Neural progenitor cell (in vitro differentiated cells): Measurements from ENCODE around the gene RCAN1. TPM values are rescaled to one million over a fixed set of nuclear protein-coding genes. Genes with fewer than 3 reads are reported as not detected.
"Not testable (repeated sequence)": the region's sequence is repeated elsewhere in the genome, so short reads cannot be mapped to it uniquely, and the experiment has no call there.

ENCODE experiments used
- DNase-seq: peaks from one replicate; pipeline ENCODE4 v3.0.0-alpha.2; 2016; ENCODE audit warnings: low spot score
- H2AFZ ChIP-seq: fragments of 200-600 bp; sonication (generic); replicated peaks from 2 replicates; pipeline ENCODE4 v1.6.1; 2016; ENCODE audit warnings: antibody characterized with exemption
- H3F3A ChIP-seq: fragments of 200-600 bp; sonication (generic); 2 replicates; pipeline ENCODE4 v1.6.1; 2016; ENCODE audit warnings: antibody characterized with exemption, low read depth
- H3K27ac ChIP-seq: fragments of 200-600 bp; sonication (generic); 2 replicates; pipeline ENCODE4 v1.5.1; 2016; ENCODE audit warnings: mild to moderate bottlenecking
- H3K27me3 ChIP-seq: fragments of 200-600 bp; sonication (generic); 2 replicates; pipeline ENCODE4 v1.6.1; 2016; ENCODE audit warnings: mild to moderate bottlenecking, moderate library complexity
- H3K36me3 ChIP-seq: fragments of 200-600 bp; sonication (generic); 2 replicates; pipeline ENCODE4 v1.5.1; 2016
- H3K4me1 ChIP-seq: fragments of 200-600 bp; sonication (generic); 2 replicates; pipeline ENCODE4 v1.6.1; 2016; ENCODE audit warnings: mixed run types
- H3K4me2 ChIP-seq: fragments of 200-600 bp; sonication (generic); 2 replicates; pipeline ENCODE4 v1.6.1; 2016
- H3K4me3 ChIP-seq: fragments of 200-600 bp; sonication (generic); 2 replicates; pipeline ENCODE4 v1.5.1; 2016
- H3K79me2 ChIP-seq: fragments of 200-600 bp; sonication (generic); 2 replicates; pipeline ENCODE4 v1.6.1; 2016; ENCODE audit warnings: low read depth
- H3K9ac ChIP-seq: fragments of 200-600 bp; sonication (generic); 2 replicates; pipeline ENCODE4 v1.6.1; 2016
- H3K9me3 ChIP-seq: fragments of 200-600 bp; sonication (generic); 2 replicates; pipeline ENCODE4 v1.5.1; 2016; ENCODE audit warnings: low read depth
- H4K20me1 ChIP-seq: fragments of 200-600 bp; sonication (generic); 2 replicates; pipeline ENCODE4 v1.6.1; 2016; ENCODE audit warnings: low read depth
- H3K27ac Mint-ChIP-seq: 3 replicates; pipeline ENCODE4 v1.8.0; 2021; ENCODE audit warnings: mixed read lengths
- H3K27me3 Mint-ChIP-seq: 2 replicates; pipeline ENCODE4 v1.8.0; 2022; ENCODE audit warnings: low read depth, mild to moderate bottlenecking, inconsistent platforms, moderate library complexity, mixed read lengths; ENCODE audit not compliant: insufficient read depth
- H3K36me3 Mint-ChIP-seq: 3 replicates; pipeline ENCODE4 v1.8.0; 2021; ENCODE audit warnings: mixed read lengths
- H3K4me1 Mint-ChIP-seq: 3 replicates; pipeline ENCODE4 v1.8.0; 2021; ENCODE audit warnings: mixed read lengths
- H3K4me3 Mint-ChIP-seq: 3 replicates; pipeline ENCODE4 v1.8.0; 2021; ENCODE audit warnings: mild to moderate bottlenecking, moderate library complexity, mixed read lengths
- H3K9me3 Mint-ChIP-seq: 3 replicates; pipeline ENCODE4 v1.8.0; 2020; ENCODE audit warnings: mixed read lengths
- CTCF ChIP-seq: fragments of 200-600 bp; sonication (generic); IDR thresholded peaks from 2 replicates; pipeline ENCODE4 v1.5.1; 2017; ENCODE audit warnings: antibody characterized with exemption, mild to moderate bottlenecking
- EZH2 ChIP-seq: fragments of 200-600 bp; sonication (generic); IDR thresholded peaks from 2 replicates; pipeline ENCODE4 v1.6.1; 2017; ENCODE audit warnings: antibody characterized with exemption, mild to moderate bottlenecking, moderate library complexity
- EZH2phosphoT487 ChIP-seq: fragments of 200-600 bp; sonication (generic); IDR thresholded peaks from 2 replicates; pipeline ENCODE4 v1.6.1; 2017; ENCODE audit warnings: antibody characterized with exemption
- total RNA-seq: library from RNA; depleted of rRNA; stranded (reverse); fragments of >200 nt; gene quantifications from 2 replicates; pipeline ENCODE4 v1.2.3, GENCODE V29; 2015; ENCODE audit warnings: low replicate concordance

The RCAN1 gene
- total RNA-seq, 1 donor from 2014 or later, result 6.9 TPM

GRCh38 chr21:34499116-34499515 is 115.8 kb downstream of the RCAN1 start:
- no peak overlapping the region for H3K9ac ChIP-seq
- no peaks in the 10 kb centered on the region for H3K27me3 ChIP-seq
- no peak overlapping the region for H2AFZ ChIP-seq
- H3K27me3 Mint-ChIP-seq, result peaks cover 2% of the 10 kb centered on the region
- H3K36me3 Mint-ChIP-seq, result no peaks in the 10 kb centered on the region
- H3K4me1 ChIP-seq, result no peaks in the 10 kb centered on the region
- H3K36me3 ChIP-seq, result no peaks in the 10 kb centered on the region
- no peaks in the 10 kb centered on the region for H3K79me2 ChIP-seq
- no peak overlapping the region for H3K4me3 ChIP-seq
- H3K4me1 Mint-ChIP-seq, result no peaks in the 10 kb centered on the region
- no peak for DNase-seq
- H4K20me1 ChIP-seq, result no peaks in the 10 kb centered on the region
- no peak overlapping the region for H3K27ac ChIP-seq
- no peak overlapping the region for H3K4me2 ChIP-seq
- no peaks in the 10 kb centered on the region for H3F3A ChIP-seq
- H3K9me3 ChIP-seq, result no peaks in the 10 kb centered on the region
- no peak overlapping the region for H3K4me3 Mint-ChIP-seq
- TF ChIP-seq CTCF (no peak), EZH2phosphoT487 (no peak), EZH2 (no peak)
- H3K27ac Mint-ChIP-seq, result no peak overlapping the region
- peaks cover 23% of the 10 kb centered on the region for H3K9me3 Mint-ChIP-seq

- H3K27ac Mint-ChIP-seq, result no peak overlapping the region
- Histone ChIP-seq H3K27me3 (no peaks in the 10 kb centered on the region), H3K4me3 (no peak overlapping the region), H3K27ac (no peak overlapping the region), H2AFZ (no peak overlapping the region), H3F3A (no peaks in the 10 kb centered on the region), H3K79me2 (no peaks in the 10 kb centered on the region), H3K9me3 (no peaks in the 10 kb centered on the region), H3K4me1 (no peaks in the 10 kb centered on the region), H3K9ac (no peak overlapping the region), H3K36me3 (no peaks in the 10 kb centered on the region), H4K20me1 (no peaks in the 10 kb centered on the region), H3K4me2 (no peak overlapping the region)
- TF ChIP-seq EZH2, result no peak
- no peak for TF ChIP-seq CTCF
- no peak for TF ChIP-seq EZH2phosphoT487
- no peaks in the 10 kb centered on the region for H3K4me1 Mint-ChIP-seq
- DNase-seq, result no peak
- H3K9me3 Mint-ChIP-seq, result peaks cover 23% of the 10 kb centered on the region
- no peak overlapping the region for H3K4me3 Mint-ChIP-seq
- peaks cover 2% of the 10 kb centered on the region for H3K27me3 Mint-ChIP-seq
- H3K36me3 Mint-ChIP-seq, result no peaks in the 10 kb centered on the region
Observed at GRCh38 chr21:34498623-34499022, 116.3 kb downstream of the RCAN1 start.

- H3K4me1 Mint-ChIP-seq, H3K27me3 Mint-ChIP-seq, DNase-seq: not testable (repeated sequence)
Observed at GRCh38 chr21:34483854-34484253, 131.1 kb downstream of the RCAN1 start.

GRCh38 chr21:34483435-34483834 is 131.5 kb downstream of the RCAN1 start:
- not testable (repeated sequence) for H3K4me1 ChIP-seq, H3K9ac ChIP-seq, H2AFZ ChIP-seq, H3K4me3 ChIP-seq, H3F3A ChIP-seq, H3K4me3 Mint-ChIP-seq, H3K27me3 Mint-ChIP-seq, H3K27me3 ChIP-seq, H3K36me3 ChIP-seq, H3K27ac ChIP-seq, H3K4me2 ChIP-seq, H3K36me3 Mint-ChIP-seq, H3K9me3 ChIP-seq, H3K79me2 ChIP-seq, DNase-seq, H3K9me3 Mint-ChIP-seq, H3K27ac Mint-ChIP-seq, H3K4me1 Mint-ChIP-seq, H4K20me1 ChIP-seq

More at GRCh38 chr21:34483854-34484253, 131.1 kb downstream of the RCAN1 start:
- not testable (repeated sequence) for H2AFZ ChIP-seq, H3K4me1 ChIP-seq, H4K20me1 ChIP-seq, H3K9me3 ChIP-seq, H3K27ac Mint-ChIP-seq, H3K9me3 Mint-ChIP-seq, H3K9ac ChIP-seq, H3K4me3 ChIP-seq, H3K36me3 ChIP-seq, H3K27me3 ChIP-seq, H3K27ac ChIP-seq, H3K36me3 Mint-ChIP-seq, H3K79me2 ChIP-seq, H3K4me3 Mint-ChIP-seq, H3K4me2 ChIP-seq, H3F3A ChIP-seq

- not testable (repeated sequence) for H3K4me2 ChIP-seq, H3K9ac ChIP-seq, H3K4me3 Mint-ChIP-seq, H4K20me1 ChIP-seq, H3F3A ChIP-seq, H3K9me3 ChIP-seq, H3K27ac Mint-ChIP-seq, H3K4me1 ChIP-seq, H3K4me3 ChIP-seq, H3K9me3 Mint-ChIP-seq, H3K79me2 ChIP-seq, H3K4me1 Mint-ChIP-seq, H3K27ac ChIP-seq, H3K36me3 ChIP-seq, DNase-seq, H3K36me3 Mint-ChIP-seq, H3K27me3 ChIP-seq, H3K27me3 Mint-ChIP-seq, H2AFZ ChIP-seq
Observed at GRCh38 chr21:34467333-34467732, 147.6 kb downstream of the RCAN1 start.
